HL-60 (cell line): Measurements from ENCODE around the gene SGCA.

ENCODE experiments used
- DNase-seq, 2 experiments: peaks; one replicate each; pipeline ENCODE4 v3.0.0-alpha.2; 2010 to 2020; ENCODE audit warnings: low read depth in 1 of 2, low spot score in 1 of 2
- H3K27ac ChIP-seq: fragments of 250-450 bp; sonication (Bioruptor Pico); replicated peaks from 2 replicates; pipeline ENCODE4 v1.5.1; 2020; ENCODE audit warnings: mild to moderate bottlenecking, moderate library complexity
- H3K27me3 ChIP-seq: fragments of 250-450 bp; sonication (Bioruptor Pico); 2 replicates; pipeline ENCODE4 v1.5.1; 2021; ENCODE audit warnings: mild to moderate bottlenecking, moderate library complexity; ENCODE audit not compliant: insufficient read depth, poor library complexity, severe bottlenecking
- H3K4me3 ChIP-seq: replicated peaks from 2 replicates; pipeline ENCODE4 v1.5.1; 2011; ENCODE audit warnings: mild to moderate bottlenecking, control low read depth, low read length; ENCODE audit not compliant: insufficient read depth
- GABPA ChIP-seq: IDR thresholded peaks from 2 replicates; pipeline ENCODE4 v1.6.1; 2012; ENCODE audit warnings: low read depth
- POLR2AphosphoS5 ChIP-seq: IDR thresholded peaks from 2 replicates; pipeline ENCODE4 v1.6.1; 2012; ENCODE audit warnings: low read depth
- SPI1 ChIP-seq: IDR thresholded peaks from 2 replicates; pipeline ENCODE4 v1.6.1; 2012; ENCODE audit warnings: low read depth, mild to moderate bottlenecking, borderline replicate concordance
- TF ChIP-seq, protein P1 (sequence below): IDR thresholded peaks from 2 replicates; pipeline ENCODE4 v1.6.1; 2012; ENCODE audit warnings: low read depth; ENCODE audit not compliant: insufficient replicate concordance
- TF ChIP-seq, protein P2 (sequence below): IDR thresholded peaks from one replicate; pipeline ENCODE4 v1.5.1; 2011; ENCODE audit warnings: low read length, control low read depth, inconsistent platforms; ENCODE audit not compliant: insufficient read depth

SGCA gene

DNA sequence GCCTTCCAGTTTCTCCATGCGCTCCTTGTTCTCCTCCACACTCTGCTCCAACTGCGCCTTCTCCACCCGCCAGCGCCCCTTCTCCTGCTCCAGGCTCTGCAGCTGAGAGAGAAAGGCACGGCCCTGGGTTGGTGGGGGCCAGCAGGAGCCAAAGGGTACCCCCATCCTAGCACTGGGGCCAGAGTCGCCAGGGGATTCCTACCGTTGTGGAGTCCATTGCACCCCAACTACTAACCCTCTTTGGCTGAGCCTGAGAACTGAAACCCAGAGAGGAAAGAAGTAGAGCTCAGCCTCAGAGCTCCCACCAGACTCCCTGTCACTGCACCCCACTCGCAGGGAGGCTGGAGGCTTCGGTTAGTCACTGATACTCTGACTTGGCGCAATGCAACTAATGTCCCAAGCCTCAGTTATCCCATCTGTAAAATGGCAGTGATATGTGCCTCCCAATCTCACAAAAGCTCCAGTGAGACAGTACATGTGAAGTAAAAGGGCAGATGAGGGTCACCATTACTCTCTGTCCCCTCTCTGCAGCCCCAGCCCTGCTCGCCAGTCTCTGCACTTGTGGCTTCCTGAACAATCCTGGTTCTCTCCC is 29.6 kb upstream of the SGCA start:
- DNase-seq = no peak
- TF ChIP-seq SPI1 = no peak
- TF ChIP-seq POLR2AphosphoS5 = no peak
- TF ChIP-seq, protein P1, sequence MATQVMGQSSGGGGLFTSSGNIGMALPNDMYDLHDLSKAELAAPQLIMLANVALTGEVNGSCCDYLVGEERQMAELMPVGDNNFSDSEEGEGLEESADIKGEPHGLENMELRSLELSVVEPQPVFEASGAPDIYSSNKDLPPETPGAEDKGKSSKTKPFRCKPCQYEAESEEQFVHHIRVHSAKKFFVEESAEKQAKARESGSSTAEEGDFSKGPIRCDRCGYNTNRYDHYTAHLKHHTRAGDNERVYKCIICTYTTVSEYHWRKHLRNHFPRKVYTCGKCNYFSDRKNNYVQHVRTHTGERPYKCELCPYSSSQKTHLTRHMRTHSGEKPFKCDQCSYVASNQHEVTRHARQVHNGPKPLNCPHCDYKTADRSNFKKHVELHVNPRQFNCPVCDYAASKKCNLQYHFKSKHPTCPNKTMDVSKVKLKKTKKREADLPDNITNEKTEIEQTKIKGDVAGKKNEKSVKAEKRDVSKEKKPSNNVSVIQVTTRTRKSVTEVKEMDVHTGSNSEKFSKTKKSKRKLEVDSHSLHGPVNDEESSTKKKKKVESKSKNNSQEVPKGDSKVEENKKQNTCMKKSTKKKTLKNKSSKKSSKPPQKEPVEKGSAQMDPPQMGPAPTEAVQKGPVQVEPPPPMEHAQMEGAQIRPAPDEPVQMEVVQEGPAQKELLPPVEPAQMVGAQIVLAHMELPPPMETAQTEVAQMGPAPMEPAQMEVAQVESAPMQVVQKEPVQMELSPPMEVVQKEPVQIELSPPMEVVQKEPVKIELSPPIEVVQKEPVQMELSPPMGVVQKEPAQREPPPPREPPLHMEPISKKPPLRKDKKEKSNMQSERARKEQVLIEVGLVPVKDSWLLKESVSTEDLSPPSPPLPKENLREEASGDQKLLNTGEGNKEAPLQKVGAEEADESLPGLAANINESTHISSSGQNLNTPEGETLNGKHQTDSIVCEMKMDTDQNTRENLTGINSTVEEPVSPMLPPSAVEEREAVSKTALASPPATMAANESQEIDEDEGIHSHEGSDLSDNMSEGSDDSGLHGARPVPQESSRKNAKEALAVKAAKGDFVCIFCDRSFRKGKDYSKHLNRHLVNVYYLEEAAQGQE = no peak
- no peak for TF ChIP-seq GABPA
- TF ChIP-seq, protein P2, sequence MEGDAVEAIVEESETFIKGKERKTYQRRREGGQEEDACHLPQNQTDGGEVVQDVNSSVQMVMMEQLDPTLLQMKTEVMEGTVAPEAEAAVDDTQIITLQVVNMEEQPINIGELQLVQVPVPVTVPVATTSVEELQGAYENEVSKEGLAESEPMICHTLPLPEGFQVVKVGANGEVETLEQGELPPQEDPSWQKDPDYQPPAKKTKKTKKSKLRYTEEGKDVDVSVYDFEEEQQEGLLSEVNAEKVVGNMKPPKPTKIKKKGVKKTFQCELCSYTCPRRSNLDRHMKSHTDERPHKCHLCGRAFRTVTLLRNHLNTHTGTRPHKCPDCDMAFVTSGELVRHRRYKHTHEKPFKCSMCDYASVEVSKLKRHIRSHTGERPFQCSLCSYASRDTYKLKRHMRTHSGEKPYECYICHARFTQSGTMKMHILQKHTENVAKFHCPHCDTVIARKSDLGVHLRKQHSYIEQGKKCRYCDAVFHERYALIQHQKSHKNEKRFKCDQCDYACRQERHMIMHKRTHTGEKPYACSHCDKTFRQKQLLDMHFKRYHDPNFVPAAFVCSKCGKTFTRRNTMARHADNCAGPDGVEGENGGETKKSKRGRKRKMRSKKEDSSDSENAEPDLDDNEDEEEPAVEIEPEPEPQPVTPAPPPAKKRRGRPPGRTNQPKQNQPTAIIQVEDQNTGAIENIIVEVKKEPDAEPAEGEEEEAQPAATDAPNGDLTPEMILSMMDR = no peak
- Histone ChIP-seq H3K4me3 (no peak overlapping the region), H3K27me3 (peaks cover under 1% of the 10 kb centered on the region), H3K27ac (no peak overlapping the region)

DNA sequence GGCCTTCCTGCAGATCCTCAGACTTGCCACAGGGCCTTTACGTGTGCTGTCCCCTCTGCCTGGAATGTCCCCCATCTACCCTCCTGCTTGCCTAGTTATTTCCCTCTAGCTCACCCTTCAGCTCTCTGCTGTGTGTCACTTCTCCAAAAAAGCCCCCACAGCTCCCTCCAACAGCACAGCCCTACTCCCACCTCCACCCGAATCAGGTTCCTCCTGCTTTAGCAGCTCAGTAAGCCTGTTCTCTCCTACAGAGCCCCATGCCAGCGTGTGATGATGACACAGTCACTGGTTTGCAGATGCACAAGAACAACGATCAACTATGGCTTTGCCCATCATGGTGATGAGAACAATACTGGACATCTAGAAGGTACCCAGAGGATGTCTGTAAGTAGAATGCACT is 28.8 kb upstream of the SGCA start:
- TF ChIP-seq SPI1 = no peak
- TF ChIP-seq POLR2AphosphoS5 = peak; percentile 16; the same call in 1 of the 2 replicates
- Histone ChIP-seq H3K27ac (no peak overlapping the region), H3K27me3 (no peaks in the 10 kb centered on the region), H3K4me3 (no peak overlapping the region)
- no peak for DNase-seq

DNA sequence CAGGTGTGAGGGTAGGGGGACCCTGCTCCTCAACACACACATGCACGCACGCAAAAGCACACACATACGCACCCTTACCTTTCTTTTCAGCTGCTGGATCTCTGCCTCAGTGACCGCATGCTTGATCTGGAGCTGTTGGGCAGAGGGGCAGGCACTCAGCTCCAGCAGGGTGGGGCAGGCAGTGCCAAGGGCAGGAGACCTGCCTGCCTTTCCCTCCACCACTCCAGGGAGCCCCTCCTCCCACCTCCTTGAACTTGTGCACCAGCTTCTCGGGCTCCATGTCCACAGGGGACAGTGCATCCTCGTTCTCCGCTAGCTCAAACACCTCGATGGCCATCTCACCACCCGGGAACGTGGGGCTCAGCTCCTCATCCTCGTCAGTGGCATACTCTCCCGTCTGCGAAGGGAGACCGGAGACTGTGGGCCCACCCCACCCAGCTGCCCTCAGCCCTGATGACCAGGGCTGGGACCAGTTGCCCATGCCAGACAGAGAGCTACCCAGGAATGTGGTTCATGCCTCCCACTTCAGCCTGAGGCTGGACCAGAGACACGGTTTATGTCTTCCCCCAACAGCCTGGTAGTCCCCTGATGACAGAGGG is 26.5 kb upstream of the SGCA start:
- H3K27me3 ChIP-seq = no peaks in the 10 kb centered on the region
- DNase-seq = no peak
- no peak overlapping the region for H3K4me3 ChIP-seq
- H3K27ac ChIP-seq = no peak overlapping the region
- TF ChIP-seq SPI1 (no peak), POLR2AphosphoS5 (no peak), GABPA (no peak)
- TF ChIP-seq, protein P1 = no peak
- TF ChIP-seq, protein P2 = no peak

DNA sequence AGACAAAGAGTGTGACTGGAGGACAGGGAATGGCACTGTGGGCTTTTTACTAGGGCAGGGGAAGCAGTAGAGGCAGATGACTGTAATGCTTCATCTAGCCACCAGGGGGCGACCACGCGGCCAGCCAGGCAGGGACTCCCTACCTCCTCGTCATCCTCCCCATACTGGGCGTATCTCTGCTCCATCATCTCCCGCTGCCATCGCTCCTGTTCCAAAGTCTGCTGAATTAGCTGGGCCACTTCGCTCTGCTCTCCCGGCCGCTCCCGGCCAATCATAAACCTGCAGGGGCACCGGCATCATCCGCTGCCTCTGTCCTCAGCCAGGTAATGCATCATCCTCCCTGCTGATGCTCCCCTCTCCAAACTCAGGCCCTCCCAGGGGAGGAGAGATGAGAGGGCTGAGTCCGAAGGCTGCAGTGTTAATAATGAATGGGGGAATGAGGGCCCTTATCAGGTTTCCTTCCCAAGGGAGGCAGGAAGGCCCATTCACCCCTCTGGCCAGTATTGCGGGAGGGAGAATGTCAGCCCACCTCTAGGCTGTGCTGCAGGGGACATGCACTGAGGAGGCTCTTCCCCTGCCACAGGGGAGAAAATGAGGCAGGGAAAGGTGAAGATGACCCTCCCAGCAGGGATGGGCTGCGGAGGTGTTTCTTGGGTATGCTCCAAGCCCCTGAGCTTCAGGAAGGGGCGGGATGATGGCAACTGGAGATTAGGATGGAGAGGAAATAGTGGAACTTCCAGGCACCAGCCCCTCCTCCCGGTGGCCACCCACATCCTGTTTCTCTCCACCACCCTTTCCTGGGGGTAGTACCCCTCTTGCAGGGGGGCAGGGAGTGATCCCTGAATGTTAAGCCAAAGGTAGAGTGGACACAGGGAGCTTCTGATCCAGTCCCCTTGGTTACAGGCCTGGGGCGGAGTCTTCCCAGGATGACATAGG is 25.6 kb upstream of the SGCA start:
- TF ChIP-seq, protein P1 = no peak
- TF ChIP-seq SPI1 = no peak
- TF ChIP-seq POLR2AphosphoS5 = peak; percentile 29; the same call in 1 of the 2 replicates
- no peak for TF ChIP-seq GABPA
- TF ChIP-seq, protein P2 = peak; percentile 96
- peak in 1 of 2 experiments; percentile 84 for DNase-seq
- no peak overlapping the region for H3K27ac ChIP-seq
- H3K4me3 ChIP-seq = no peak overlapping the region
- no peaks in the 10 kb centered on the region for H3K27me3 ChIP-seq
